Muscle of arm (tissue), 12 donors: Measurements from ENCODE around the gene LARP6. TPM values are rescaled to one million over a fixed set of nuclear protein-coding genes. Genes with fewer than 3 reads are reported as not detected.
"Not testable (repeated sequence)": the region's sequence is repeated elsewhere in the genome, so short reads cannot be mapped to it uniquely, and the experiment has no call there.

Experiments
- DNase-seq: peaks from one replicate; pipeline ENCODE4 v3.0.0-alpha.2; 2013
- polyA plus RNA-seq, 12 donors: library from polyadenylated mRNA; unstranded; fragments of 120-200 nt; gene quantifications; one replicate each; pipeline ENCODE4 v1.2.1, GENCODE V29; 2013; ENCODE audit not compliant: insufficient read length in 12 of 12

LARP6 gene
- polyA plus RNA-seq, 12 donors: 9.1 to 21.1 (median 13.6) TPM; not detected in 1

DNA sequence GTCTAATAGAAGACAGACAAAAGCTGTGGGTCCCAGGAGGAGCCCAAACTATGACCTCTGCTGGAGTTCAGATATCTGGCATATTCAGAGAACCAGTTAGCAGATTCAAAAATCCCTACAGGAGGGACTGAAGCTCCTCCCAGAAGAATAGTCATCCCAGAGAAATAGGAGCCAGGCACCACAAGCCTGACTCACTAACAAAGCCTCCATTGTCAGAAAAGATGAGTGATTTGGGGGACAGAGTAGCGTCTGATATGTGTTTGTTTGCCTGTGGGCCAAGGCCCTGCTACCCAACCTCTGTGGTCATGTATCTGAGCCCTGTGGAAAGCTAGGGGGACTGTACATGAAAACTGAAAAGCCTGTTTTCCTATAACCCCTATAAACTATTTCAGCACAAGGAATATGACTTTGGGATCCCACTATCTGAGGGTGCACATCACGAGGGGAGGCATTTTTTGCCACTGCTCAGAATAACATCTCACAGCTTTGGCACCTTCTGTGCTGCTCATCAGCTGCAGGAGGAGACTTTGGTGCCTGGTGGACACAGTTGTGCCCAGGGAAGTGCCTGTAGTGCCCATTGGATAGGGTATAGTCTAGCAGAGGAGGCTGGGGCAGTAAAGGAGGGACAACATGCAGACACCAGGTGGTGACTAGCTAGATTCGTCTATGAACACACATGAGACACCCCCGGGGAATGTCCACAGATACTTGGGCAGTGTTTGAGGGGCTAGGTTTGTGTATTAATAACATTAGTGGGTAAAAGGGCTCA lies 9.7 kb upstream of the LARP6 start:
- DNase-seq: no peak

DNA sequence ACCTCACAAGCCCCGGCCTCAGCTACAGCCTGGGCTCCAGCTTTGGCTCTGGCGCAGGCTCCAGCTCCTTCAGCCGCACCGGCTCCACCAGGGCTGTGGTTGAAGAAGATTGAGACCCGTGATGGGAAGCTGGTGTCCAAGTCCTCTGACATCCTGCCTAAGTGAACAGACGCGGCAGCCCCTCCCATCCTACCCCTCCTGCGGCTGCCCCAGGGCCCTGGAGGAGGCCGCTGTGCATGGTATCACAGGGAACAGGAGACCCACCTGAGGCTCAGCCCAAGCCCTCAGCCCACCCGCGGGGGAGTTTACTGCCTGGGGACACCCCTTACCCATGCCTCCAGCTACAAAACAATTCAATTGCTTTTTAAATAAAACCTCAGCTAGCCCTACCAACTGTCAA lies 6.0 kb upstream of the LARP6 start:
- no peak for DNase-seq

DNA sequence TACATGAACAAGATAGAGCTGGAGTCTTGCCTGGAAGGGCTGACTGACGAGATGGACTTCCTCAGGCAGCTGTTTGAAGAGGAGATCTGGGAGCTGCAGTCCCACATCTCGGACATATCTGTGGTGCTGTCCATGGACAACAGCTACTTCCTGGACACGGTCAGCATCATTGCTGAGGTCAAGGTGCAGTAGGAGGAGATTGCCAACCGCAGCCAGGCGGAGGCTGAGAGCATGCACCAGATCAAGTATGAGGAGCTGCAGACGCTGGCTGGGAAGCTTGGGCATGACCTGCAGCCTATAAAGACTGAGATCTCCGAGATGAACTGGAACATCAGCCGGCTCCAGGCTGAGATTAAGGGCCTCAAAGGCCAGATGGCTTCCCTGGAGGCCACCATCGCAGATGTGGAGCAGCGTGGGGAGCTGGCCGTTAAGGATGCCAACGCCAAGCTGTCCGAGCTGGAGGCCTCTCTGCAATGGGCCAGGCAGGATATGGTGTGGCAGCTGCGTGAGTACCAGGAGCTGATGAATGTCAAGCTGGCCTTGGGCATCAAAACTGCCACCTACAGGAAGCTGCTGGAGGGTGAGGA lies 5.5 kb upstream of the LARP6 start:
- no peak for DNase-seq

DNA sequence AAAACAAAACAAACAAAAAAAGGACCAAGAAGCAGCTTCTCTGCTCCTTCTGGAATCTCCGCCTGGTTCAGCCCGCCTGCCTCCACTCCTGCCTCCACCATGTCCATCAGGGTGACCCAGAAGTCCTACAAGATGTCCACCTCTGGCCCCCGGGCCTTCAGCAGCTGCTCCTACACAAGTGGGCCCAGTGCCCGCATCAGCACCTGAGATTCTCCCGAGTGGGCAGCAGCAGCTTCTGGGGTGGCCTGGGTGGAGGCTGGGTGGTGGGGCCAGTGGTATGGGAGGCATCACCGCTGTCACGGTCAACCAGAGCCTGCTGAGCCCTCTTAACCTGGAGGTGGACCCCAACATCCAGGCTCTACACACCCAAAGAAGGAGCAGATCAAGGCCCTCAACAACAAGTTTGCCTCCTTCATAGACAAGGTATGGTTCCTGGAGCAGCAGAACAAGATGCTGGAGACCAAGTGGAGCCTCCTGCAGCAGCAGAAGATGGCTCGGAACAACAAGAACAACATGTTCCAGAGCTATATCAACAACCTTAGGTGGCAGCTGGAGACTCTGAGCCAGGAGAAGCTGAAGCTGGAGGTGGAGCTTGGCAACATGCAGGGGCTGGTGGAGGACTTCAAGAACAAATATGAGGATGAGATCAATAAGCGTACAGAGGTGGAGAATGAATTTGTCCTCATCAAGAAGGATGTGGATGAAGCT lies 4.8 kb upstream of the LARP6 start:
- not testable (repeated sequence) for DNase-seq

DNA sequence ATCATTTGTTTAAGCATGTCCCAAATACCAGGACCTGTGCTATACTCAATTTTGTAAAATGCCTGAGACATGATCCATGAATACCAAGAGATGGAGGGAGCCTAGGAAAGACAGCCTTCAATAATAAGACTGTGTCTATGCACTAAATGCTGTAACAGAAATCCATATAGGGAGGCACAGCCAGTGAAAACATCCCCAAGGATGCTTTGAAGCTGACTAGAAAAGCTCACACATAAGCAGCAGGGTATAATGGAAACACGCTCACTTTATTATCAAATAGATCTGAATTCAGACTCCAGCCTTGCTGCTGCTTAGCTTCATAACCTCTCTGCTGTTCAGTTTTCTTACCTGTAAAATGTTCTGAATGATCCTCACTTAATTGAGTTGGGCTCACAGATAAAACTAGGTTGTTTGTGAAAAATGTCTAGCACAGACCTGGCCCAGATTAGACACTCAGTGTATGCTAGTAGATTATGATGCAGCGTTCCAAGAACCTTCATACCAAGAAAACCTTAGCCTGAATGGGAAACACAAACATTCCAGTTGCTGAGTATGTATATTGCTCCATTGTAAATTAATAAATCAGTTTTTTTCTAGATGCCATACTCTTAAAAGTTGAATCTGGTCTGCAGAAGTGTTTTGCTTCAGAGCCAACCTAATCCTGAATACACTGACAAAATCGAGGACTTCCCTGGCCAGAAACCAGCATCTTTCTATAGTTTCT lies 3.8 kb upstream of the LARP6 start:
- DNase-seq: no peak

DNA sequence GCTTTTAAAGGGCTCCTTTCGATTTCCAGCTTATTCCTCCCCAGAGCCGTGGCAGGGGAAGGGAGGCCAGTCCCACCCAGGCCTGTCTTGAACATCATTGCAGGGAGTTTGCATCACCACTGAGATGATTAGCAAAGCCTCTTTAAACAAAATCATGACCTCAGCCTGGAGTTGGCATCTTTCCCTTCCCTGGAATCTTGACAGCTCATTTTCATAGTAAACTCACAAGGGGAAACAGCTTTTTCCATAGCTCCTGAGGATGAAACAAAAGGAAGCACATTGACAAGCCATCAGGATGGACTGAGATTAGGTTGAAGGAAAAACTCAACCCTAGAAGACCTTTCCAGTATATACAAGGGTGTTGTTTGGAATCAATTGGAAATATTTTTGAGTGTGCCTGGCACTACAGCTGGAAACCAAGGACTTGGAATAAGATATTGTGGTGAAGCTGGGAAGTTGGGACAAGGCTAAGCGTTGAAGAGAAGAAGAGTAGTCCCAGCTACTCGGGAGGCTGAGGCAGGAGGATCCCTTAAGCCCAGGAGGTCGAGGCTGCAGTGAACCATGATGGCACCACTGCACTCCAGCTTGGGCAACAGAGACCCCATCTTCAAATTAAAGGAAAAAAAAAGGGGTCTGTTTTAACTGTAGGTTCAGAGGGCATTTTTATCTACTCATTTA lies 3.1 kb upstream of the LARP6 start:
- peak; percentile 93 for DNase-seq

DNA sequence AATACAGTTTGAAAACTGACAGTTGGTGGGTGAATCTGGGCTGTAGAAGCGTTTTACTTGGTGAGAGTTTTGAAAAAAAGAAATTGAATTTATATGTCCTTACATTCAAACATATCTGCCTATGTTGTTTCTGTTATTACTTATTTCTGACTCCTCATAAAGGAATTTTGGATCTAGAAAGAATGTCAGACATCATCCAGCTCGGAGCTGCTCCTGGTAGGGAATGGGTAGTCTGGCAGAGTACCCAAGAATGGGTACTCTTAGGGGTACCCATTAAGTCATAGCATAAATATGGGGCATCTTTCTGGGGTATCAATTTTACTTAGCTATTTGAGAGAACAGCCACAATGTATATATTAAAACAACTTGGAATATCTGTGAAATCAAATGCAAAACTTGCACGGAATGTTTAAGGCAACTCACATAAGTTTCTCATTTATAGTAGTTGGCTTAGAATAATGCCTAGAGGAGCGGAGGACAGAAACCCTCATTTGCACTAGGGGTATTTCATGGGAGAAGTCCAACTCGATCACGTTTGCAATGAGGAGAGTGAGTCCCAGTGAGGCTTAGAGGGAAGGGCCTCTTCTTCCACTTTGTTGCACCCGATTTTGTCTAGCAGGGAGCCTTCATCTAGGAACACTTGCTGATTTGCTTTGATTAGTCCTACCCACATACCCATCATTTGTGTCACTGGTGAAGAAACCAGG lies 2.4 kb upstream of the LARP6 start:
- no peak for DNase-seq

DNA sequence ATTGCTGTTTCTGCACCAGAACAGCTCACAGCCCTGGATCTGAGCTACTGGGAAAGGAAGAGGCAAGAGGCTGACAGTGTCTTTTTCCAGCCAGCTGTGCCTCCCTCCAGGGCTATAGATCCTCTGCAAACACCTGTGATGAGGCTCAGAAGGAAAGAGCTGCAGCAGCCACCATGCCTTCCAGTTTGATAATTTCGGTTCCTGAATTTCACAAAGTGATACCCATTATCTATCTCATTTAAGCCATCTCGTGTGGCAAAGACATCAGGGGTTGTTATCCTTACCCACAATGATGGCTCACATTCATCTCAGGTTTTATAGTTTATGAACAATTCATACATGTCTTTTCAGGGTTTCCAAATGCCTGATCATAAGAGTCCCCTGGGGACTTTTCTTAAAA lies 1.8 kb upstream of the LARP6 start:
- no peak for DNase-seq

DNA sequence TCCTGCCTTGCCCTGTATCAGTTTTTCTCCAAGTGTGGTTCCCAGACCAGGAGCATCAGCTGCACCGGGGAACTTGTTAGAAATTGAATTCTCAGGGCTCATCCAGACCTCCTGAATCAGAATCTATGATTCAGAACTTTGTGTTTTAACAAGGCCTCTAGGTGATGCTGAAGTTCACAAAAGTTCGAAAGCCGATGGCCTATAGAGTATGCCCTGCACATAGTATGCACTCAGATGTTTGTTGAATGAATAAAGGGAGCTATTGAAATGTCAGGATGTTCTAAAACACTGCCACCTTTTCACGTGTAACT lies 664 bp upstream of the LARP6 start:
- DNase-seq: no peak

DNA sequence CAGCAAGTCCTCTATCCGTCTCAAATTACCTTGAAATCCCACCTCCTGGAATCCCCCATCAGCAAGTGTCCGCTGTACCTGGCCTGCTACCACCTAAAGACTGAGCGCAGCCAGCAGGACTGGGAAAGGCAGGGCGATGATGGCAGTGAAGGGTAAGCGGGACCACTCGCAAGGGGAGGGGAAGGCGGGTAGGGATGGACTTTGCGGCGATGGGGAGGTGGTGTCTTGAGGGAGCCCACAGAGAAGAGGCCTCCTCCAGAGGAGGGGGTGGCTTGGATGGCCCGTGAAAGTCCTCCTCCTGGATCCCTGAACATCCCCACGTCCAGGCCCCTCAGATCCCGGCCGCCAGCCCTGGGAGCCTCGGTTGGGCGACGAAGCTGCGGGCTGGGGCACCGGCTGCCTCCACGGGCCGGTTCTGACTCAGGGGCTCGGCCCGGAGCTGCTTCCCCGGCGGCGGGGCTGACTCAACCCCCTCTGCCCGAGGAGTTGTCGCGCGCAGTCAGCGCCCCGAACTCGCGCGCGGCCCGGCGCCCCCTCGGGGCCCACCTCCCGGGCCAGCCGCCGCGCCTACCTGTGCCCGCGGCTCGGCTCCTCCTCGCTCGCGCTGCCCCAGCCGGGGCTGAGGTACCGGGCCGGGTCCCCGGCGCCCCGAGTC lies 512 bp downstream of the LARP6 start:
- peak; percentile 57 for DNase-seq

DNA sequence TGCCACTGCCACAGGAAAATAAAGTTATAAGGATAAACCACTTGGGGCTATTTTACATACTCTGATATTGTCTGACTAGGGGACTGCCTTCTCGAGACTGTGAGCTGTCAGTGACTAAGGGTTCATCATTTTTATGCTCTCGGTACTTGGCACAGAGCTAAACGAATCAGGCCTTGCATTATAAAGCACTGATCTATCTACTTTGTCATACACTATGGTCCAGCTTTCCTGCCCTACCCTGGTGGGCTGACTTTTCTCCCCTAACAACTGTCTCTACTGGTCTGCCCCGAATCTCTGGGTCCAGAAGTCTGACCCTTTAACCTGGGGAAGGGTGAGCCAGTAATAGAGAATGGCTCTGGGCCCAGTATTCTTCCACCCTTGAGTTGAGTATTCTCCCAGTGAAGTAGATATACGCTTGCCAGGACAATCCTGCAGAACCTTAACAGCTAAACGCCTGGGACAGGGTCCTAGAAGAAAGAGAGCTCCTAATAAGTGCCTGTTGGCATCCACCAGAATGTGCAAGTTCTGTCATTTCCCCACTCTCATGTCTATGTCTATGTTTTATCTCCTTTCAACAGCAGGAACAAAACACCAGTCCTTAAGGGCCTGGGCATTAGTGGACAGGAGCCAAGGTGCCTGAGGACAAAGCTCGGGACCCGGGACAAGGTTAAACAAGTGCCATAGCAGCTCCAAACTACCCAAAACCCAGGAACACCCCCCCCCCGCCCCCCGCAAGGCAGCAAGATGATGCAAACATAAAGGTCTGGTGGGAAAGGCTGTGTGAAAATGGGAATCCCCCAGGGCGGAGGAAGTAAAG lies 1.2 kb downstream of the LARP6 start:
- DNase-seq: no peak

DNA sequence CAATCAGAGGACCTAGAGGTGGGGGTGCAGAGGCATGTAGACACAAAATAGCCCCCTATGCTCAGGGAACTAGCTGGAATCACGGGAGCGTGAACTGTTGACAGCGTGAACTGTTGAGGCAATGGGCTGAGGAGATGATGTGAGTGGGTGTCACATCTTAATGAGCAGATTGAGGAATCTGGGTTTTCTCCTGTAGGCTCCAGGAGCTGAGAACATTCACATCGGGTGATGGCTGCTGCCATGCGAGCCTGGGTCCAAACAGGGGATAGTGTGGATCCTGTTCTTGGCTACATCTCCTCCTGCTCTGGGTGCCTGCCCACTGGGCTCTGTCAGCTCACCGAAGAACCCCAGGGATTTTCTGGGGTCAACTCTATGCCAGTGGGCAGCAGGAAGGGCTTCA lies 2.1 kb downstream of the LARP6 start:
- DNase-seq: no peak

DNA sequence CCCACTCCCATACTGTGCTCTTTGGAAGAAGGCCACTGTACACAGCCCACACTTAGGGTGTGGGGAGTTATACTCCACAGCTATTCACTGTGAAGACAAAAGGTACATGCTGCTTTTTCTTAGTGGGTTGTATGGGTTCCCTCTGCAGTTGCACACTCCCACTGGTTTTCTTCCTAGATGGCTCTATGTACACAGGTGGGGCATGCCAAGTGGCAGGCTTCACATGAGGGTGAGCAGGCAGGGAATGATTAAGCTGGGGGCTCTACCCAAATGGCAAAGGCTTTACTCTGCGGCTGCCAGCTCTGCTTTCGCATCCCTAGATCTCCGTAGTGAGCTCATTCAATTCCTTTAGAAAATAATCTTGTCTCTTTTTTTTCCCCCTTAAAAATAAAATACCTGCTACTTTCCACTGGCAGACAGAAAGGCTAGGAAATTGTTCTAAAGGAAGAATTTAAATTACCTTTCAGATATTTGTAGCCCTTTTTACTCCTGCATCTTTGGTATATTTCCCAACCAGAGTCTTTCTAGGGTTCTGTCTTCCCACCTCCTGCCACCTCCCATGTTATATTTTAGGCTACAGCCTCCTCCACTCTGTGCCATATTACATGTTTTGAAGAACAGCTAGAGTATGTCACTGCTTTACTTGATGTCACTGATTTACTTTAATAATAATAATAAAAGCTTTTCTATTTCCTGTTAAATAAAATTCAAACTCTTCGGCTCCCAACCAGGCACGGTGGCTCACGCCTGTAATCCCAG lies 8.2 kb downstream of the LARP6 start:
- no peak for DNase-seq

DNA sequence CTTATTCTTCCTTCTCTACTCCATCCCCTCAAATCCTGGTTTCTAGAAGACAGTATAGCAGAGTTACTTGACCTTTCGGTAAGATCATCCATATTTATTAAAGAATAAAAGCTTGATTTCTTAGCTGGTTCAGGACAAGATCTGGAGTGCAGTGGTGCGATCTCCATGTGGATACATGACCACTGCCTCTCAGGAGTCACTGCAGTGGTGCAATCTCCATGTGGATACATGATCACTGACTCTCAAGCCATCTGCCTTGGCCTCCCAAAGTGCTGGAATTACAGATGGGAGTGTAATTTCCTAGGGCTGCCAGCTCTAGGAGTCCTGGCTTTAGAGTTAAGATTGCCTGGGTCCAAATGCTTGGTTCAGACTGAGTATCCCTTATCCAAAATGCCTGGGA lies 16.5 kb downstream of the LARP6 start:
- DNase-seq: no peak

DNA sequence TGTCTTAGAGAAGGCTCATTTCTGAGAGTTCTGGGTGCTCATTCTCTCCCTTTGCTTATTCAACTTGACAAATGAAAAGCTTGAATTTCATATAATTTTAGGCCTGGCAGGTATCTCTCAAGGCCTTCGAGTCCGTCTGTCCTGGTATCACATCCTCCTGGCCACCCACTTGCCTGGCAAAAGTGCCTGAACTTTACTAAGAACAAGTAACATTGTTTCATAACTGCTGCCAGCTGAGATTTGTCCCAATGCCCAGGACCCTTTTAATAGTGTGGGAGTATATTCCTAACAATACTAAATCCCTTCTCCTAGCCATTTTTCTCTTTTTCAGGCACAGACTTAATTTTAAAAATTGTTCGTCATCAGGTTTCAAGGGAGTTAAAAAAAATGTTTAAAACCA lies 18.1 kb downstream of the LARP6 start:
- no peak for DNase-seq

DNA sequence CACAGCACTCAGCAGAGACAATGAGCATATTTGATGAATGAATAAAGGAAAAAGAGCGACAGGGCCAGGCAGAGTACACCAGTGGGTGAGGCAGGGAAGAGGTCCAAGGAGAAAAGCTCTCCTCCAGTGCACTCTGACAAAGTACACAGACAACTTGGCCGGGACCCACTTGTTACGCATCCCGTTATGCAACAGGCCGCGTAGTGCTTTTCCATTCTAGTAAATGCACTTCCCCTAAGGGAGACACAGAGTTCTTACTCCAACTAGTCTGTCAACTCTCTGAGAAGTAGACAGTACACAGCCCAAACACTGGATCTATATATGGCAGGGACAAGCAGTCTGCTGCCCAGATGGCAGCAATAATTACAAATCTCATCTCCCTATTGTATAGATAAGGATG lies 18.5 kb downstream of the LARP6 start:
- no peak for DNase-seq

DNA sequence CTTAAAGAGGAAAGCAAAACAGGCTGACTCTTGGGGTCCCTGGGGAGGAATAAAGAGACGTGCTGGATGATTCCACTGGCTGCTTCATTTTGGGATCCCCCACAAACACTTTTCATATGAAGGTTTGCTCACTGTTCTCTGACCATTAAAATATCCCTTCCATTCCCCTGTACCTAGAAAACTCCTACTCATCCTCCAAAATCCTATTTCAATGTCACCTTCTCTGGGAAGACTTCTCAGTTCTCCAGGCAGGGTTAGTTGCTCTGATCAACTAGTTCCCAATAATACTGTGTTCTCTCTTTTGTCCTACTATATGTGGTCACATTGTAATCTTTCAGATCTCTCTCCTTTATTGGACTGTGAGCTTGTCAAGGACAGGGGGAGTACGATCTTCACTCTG lies 19.0 kb downstream of the LARP6 start:
- no peak for DNase-seq

DNA sequence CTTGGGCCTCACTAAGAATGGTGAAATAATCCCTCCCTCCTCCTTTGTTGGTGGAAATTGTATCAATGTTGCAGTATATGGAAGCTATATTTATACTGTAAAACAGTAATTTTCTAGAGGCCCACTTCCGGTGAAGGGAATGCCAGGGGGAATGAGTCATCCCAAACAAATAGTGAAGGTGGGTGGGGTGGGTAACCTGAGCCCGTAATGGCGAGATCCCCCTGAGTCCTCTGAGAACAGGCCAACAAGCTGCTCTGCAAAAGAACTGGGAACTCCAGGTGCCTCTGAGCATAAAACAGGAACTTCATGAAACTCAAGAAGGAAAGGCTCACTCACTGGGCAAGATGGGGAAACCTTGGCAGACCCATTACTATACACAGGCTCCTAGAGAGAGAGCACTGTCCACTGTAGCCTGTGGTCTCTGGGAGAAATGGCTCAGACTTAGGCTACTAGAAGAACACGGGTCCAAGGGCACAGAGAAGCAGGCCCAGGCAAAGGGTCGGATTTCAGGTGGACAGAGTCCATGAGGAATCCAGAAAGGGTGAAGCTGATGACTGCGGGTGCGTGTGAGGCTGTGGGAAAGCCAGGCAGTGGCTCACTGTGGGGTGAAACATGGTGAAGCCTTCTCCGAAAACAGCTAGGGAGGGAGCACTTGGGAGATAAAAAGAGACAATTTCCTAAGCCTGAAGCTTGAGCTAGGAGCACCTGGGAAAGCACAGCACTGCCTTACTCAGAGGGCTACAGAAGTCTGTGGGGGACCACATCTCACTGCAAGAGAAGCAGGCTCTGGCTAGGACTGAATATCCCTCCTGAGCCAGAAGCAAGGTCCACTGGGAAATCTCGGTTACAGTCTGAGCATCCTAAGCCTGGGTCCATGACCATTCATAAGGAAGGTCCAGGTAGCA lies 19.8 kb downstream of the LARP6 start:
- peak; percentile 74 for DNase-seq
